IPS-NIHi11 (cell line): ENCODE measurements around the gene DDRGK1.
"Not testable (repeated sequence)": the region's sequence is repeated elsewhere in the genome, so short reads cannot be mapped to it uniquely, and the experiment has no call there.

ENCODE experiments used
- DNase-seq: peaks from one replicate; pipeline ENCODE4 v3.0.0; 2012; ENCODE audit warnings: mixed read lengths, low spot score

DDRGK1 gene

DNA sequence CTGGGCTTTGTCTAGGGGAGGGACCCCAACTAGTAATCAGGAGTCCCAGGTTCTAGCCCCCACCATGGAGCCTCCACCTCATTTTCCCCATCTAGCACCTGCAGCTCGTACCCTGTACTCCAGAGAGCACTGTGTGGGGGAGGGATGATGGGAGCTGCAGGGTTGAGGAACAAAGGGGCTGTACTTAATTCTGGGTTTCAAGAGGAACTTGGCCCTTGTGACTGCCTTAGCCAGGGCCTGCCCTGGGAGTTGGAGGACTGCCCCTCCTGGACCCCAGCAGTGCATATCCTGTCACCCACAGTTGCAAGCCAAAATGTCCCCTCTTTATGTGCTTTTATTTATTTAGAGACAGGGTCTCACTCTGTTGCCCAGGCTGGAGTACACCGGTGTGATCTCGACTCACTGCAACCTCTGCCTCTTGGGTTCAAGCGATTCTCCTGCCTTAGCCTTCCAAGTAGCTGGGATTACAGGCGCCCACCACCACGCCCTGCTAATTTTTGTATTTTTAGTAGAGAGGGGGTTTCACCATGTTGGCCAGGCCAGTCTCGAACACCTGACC is 11.0 kb upstream of the DDRGK1 start:
- not testable (repeated sequence) for DNase-seq

DNA sequence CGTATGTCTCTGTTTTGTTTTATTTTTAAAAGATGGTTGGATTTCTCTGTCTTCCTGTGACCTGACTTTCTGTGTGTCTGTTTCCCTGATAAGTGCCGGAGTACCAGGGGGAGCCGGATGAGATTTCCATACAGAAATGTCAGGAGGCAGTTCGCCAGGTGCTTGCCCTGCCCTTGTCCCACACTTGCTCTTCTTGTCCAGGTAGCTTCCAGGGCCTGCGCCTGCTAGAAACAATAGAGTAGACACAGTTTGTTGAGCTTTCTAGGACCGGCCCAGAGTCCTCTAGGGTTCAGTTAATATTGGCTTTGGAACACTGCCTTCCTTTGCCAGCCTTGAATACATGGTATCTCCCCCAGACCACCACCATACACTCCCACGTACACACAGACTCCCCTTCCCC is 8.7 kb upstream of the DDRGK1 start:
- no peak for DNase-seq

DNA sequence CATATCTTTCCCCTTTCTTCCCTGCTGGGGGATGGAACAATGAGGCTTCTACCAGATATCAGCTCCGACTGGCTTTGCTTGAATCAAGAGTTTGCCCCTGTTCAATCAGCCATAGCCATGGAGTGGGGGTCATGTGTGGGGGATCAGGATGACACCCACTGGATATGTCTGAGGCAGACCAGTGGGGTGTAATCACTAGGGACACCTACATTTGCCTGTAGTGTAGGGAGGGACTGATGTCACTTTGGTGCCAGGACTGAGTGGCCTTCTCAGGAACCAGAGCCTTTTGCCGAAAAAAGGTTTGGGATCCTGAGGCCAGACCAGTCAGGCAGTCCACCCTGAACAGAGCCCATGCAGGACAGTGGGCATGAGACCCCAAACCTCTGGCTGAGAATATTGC is 5.9 kb upstream of the DDRGK1 start:
- DNase-seq, result no peak

DNA sequence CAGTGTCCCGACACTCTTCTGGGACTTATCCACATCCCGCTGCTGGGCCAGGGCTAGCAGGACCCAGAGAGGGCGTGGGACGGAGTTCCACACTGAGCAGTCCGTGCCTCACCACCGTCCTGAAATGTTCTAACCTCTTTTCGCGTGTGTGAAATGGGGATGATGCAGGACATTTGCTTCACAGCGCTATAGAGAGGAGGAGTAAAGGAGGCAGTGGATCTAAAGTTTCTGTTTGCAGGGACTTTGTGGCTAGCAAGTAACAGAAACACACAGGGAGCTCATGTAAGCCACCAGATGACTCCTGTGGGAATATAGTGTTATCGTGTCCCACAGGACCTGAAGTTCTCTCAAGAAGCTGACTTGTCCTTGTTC is 5.5 kb upstream of the DDRGK1 start:
- DNase-seq, result no peak

DNA sequence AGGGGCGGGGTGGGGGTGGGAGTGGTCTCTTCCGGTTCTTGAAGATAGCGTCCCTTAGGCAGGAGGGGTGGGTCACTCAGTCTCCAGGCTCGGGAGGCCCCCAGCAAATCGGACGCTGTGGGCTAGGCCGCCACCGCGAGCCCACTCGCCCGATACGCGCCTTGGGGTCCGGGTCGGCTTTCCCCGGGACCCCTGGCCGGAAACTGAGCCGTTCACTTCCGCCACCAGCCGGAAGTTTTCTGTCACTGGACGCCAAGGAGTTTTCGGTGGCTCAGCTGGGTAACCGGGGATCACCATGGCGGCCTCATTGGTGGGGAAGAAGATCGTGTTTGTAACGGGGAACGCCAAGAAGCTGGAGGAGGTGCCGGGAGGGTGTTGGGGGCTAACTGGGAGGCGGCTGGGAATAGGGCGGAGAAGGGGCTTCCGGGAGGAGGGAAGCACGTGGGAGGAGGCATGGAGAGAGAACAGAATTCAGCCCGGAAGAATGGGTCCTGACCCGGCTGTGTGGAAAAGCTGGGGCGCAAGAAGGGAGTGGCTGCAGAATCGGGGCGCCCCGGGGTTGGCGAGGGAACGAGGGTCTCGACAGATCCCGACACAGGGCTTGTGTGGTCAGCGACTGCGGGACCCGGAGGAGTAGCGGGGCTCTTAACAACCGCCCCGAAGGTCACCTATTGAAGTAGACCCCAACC is 4.9 kb upstream of the DDRGK1 start, which contains the start of gene ITPA:
Gene ITPA (plus strand): TSS at position 242 of the 689 bp plus-strand sequence. CDS start 54 bp downstream, at position 296.
- peak; percentile 73 for DNase-seq

DNA sequence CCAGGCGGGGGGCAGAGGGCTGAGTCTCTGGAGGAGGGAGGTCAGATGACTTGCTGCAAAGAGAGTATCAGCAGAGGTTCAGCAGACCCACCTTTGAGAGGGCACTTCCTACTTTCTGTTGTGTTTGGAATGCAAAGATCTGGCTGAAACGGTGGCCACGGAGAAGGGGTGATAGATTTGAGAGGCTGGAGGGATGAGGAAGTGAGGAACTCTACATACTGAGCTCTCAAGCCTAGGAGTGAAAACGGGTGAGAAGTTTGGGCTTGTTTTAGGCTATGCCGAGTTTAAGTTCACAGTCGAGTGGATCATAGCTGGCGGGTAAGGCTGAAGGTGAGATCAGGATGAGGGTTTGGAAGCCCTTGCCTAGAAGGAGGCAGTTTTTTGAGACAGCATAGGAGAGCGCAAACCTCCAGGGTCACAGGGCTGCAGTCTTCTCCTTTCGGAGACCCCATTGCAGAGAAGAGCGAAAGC is 4.3 kb upstream of the DDRGK1 start:
- DNase-seq, result no peak

DNA sequence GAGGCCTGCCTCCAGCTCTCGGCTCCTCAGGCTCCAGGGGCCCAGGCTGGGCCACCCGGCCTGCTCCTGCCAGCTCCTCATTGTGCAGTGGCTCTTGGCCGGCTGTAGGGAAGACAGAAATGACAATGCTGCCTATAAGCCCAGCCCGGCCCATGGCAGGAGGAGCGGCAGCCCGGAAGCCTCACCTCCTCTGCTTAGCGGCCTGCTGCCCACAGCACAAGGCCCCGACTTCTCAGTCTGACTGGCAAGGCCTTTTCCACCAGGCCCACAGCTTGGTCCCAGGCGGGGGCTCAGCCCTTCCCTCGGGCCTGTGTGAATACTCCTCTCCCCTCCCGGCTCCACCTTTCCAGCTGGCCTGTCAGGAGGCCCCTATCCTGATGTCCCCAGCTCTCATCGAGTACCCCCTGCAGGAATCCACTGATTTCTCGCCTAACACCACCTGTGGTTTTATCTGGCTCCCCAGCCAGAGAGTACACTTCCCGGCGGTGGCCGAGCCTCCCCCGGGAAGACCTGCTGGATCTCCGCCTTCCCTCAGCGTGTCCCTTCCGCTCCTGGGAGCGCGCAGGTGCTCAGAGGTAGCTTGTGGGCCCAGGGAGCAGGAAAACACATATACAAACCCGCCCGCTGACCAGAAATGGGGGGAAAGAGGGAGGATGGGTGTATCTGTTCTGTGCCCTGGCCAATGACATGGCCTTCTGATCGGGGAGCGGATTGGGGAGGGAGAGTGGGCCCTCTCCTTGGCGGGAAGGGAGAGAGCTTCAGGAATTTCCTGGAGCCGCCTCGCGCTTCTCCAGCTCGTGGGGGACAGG is 963 bp downstream of the DDRGK1 start:
- DNase-seq, result peak; percentile 64

DNA sequence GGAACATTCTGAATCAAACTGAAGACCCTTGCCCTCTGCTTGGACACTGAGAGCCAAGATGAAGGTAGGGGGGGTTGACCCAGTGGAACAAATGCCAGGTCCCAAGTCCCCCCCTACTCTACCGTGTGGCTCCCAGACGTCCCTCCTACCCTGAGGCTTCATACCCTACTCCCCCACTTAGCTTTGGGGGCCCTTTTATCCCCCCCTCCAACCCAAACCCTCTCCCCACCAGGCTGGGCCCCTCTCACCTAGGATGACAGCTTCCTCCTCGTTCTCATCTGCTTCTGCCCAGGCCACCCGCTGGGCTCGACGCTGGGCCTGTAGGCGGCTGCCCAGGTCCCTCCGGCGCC is 1.5 kb downstream of the DDRGK1 start:
- no peak for DNase-seq

DNA sequence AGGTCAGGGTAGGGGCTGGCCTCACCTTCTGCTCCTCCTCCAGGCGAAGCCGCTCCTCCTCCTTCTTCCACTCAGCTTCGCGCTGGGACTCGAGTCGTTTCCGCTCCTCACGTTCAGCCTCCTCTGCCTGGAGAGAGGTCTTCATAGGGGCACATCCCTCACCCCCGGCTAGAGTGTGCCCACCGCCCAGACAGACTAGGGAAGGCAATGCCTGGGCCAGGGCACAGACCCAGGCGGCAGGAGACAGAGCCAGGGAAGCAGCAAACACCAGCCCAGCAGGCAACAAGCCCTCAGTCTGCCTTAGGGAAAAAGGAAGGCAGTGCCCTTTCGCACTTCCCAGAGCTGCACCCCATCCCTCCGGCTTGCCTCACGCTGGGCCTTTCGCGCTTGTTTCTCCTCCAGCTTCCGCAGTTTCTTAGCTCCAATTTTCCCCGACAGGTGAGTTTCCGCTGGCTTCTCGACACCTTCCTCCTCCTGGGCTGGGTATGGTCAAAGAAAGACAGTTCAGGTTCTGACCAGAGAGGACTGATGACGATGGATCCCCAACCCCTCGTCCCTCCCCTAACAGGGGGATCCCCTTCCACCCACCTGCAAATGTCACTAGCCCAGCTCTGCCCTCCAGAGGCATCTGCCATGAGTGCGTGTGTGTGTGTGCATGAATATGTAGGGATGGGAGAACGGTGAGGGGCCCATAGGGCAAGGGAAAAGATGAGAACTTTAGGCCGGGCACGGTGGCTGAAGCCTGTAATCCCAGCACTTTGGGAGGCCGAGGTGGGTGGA is 4.3 kb downstream of the DDRGK1 start:
- DNase-seq, result no peak

DNA sequence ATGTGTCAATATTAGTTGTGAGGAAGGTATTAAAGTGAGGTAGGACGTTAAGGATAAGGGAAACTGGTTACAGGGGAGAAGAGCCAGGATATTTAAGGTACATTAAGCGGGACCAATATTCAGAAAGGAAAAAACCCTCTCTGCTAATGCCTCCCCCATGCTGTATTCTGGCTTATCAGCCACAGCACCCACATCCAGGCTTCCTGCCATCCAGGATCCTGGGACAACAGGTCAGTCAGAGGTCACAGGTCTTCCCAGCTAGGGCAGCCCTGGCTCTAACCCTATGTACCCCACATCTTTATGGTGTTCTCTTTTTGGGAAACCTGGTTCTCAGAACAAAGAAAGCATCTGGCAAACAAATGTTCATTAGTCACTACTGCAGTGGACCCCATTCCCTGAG is 5.3 kb downstream of the DDRGK1 start:
- no peak for DNase-seq

DNA sequence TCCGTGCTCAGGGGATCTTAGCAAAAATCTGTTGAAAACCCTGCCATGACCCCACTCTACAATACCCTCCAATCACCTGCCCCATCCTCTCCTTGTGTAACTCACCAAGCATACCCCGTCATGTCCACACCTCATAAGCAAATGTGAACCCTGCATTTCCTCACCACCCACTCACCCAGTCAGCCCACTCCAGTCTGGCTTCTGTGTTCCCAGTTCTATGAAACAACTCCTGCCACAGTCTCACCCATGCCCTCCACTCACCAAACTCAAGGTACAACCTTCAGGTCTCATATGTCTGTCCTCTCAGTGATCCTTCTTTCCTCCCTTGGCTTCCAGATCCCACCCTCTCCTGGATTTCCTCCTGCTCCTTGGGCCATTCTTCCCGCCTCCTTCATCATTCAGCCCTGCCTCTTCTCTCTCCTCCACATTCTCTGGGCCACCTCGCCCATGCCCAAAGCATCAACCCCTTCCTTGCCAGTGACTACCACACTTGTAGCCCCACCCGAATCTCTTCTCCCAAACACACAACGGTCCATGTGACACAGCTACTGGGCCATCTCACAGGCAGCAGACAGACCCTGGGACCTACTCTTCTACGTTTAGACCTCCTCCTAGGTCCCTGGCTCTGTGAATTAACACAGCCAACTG is 8.8 kb downstream of the DDRGK1 start:
- DNase-seq, result no peak

DNA sequence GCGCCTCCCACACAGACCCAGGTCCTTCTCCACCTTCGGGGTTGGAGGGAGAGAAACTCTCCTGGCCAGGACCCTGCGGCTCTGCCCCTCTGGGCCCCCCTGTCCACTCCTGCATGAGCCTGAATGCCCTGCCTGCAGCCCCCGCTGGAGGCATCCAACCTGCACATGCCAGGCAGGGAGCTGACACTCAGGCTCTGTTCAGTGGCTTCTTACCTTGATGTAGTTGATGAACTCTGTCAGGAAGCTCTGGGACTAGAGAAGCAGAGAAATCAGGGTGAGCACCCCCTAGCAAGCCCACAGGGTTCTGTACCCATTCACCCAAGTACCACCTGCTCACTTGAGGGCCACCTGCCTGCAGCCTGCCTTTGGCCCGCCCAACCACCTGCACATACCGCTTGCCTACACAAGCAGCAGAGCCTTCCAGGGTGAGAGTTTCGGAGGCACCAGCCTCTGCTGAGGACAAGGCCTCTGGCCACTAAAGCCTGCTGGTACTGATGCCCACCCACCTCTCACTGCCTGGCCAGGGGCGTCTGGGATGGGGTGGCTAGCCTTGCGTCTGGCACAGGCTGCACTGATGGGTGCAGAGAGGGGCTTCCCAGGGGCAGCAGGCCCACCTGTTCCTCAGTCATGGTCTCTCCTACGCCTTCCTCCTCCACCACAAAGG is 9.7 kb downstream of the DDRGK1 start:
- DNase-seq, result no peak

DNA sequence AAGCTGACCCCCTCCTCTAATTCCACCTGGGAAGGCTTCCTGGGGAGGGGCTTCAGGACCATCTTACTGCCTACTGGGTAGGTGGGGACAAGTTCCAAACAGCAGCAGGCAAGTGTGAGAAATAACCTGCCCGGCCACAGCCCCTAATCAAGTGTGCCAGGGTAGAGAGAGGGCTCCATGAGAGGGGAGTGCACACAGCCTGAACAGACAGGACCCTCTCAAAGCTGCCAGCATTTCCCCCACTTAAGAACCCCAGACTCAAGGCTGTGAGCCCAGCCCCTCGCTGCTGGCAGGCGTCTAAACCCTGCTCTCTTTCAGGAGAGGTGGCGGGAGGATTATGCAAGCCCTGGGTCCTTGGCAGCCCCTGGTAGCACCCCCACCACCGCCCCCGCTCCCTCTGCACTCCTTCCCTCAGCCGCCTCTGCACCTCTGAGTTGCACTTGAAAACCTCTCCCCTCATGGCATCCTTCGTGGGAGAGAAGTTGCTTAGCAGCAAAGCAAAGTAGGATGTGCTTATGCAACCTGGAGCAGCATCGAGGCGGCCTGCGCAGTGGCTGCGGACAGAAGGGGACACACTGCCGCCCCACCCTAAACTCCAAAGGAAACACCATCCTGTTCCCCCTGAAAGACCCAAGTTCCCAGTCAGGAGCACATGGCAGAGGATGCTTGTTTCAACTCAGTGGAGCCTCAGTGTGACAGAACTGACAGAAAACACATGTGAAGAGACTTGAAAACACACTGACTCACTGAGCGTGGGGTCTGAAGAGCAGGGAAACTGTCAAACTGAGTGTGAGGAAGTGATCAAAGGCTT is 10.5 kb downstream of the DDRGK1 start:
- peak; percentile 3 for DNase-seq

DNA sequence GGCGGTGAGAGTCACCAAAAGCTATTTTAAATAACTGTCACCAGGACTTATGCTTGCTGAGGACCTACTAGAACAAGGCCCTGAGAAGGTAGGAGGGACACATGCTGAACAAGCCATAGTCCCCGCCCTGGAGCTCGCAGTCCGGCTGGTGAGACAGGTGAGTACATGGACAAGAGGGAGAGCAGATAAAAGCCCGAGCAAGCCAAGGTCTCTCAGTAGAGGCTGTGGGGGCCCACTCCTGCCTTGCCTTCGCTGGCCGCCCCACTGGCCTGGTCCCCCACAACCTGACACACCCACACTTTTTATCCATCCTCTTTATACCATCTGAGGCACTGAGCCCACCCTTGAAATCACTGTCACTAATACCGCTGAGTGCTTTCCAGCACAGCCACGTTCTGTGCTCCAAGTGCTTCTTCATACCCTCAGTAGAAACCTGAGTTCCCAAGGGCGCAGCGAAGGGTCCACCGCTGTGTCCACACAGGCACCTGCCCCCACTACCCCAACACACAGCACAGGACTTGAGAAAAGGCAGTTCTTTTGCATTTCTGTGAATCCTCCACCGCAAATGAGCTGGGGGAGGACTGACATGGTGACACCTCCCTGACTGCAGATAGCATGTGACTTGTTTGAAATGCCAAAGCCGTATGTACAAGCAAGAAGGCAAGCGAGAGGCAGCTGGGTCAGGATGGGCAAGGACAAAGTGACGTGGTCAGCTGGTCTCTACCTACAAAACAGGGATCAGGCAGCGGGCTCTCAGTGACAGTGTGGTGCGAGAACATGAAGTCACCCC is 12.1 kb downstream of the DDRGK1 start:
- peak; percentile 3 for DNase-seq

DNA sequence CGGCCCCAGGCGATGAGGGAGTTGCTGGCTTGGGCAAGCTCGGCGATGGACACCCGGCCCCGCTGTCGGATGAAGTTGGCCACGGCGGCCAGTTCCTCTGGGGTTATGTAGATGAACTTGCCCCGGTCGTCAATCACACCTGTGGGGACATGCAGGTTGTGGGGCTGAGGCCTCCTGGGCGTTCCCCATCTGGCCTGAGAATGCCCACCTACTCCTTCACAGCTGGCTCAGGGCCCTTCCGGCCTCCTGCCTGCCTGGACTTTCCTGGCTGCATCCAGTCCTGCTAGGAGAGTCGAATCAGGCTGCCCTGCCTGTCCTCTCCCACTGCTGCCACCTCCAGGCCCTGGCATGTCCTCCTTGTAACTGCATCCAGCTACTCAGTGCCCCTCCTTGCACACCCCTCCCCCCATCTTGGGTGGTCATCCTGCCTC is 13.8 kb downstream of the DDRGK1 start:
- no peak for DNase-seq

DNA sequence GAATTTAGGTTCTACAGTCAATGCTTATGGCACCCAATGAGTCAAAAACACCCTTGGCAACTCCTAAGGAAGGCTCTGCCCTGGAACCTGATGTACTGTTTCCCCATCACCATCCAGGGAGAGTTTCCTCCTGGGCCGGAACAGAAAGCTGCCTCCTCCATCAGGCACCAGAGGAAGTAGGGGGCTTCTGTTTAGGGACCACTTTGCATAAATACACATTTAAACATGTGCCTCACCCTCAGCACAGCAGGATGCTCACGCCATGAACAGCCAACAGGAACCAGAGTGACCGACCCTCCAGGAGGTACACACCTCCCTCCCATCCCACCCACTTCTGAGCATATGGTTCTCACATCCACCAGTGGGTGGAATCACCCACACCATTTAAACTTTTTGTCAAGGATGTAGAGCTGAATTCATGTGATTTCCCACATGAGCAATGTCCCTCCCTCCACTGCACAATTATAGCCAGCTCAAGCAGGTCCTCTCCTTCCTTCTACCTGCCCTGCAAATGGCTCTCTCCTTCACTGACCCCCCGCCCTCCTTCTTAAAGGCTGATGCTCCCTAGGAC is 14.8 kb downstream of the DDRGK1 start:
- no peak for DNase-seq

DNA sequence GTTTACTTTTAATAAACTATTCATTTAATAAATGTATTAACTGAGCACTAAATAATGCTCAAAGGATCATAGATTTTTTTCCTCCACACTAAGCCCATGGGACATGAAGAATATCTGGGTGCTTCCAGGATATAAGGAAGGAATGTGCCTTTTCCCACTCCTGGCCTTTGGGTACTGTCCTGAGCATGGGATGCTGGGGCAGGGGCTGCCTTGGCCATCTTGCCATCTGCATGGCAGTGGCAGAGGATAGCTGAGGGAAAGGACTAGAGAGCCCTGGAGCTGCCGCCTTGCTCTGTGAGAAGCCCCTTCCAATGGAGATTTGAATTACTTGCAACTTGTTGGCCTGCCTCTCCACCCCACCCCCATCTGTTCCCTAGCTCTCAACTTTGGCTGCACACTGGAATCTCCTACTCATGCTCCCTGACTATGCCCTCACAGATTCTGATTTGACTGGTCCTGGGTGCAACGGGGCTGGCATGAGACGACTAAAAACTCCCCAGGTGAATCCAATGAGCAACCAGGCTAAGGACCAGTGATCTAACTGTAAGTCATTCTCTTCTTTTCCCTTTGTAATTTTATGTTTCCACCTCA is 15.6 kb downstream of the DDRGK1 start:
- no peak for DNase-seq

DNA sequence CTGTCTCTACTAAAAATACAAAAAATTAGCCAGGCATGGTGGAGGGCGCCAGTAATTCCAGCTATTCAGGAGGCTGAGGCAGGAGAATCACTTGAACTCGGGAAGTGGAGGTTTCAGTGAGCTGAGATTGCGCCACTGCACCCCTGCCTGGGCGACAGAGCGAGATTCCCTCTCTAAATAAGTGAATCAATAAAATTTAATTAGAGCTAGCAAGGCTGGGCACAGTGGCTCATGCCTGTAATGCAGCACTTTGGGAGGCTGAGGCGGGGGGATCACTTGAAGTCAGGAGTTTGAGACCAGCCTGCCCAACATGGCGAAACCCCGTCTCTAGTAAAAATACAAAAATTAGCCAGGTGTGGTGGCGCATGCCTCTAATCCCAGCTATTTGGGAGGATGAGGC is 16.6 kb downstream of the DDRGK1 start:
- not testable (repeated sequence) for DNase-seq
